Measurements from ENCODE around the gene FOCAD.
"Not testable (repeated sequence)": the region's sequence is repeated elsewhere in the genome, so short reads cannot be mapped to it uniquely, and the experiment has no call there.

Gene FOCAD

DNA sequence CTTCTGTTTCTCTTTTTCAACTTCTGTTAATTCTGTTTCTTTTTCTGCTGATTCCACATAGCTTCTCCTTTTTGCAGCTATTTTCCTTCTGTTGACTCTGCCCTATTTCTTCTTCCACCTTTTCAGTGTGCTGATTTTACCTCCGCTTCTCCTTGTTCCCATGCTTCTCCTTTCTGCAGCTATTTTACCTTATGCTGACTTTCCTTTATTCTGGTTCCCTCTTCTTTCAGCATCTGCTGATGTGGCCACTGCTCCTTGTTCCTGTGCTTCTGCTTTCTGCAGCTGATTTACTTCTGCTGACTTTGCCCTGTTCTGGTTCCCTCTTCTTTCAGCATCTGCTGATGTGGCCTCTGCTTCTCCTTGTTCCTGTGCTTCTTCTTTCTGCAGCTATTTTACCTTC, 288.6 kb downstream of the FOCAD start:
- TF ChIP-seq, protein P1, sequence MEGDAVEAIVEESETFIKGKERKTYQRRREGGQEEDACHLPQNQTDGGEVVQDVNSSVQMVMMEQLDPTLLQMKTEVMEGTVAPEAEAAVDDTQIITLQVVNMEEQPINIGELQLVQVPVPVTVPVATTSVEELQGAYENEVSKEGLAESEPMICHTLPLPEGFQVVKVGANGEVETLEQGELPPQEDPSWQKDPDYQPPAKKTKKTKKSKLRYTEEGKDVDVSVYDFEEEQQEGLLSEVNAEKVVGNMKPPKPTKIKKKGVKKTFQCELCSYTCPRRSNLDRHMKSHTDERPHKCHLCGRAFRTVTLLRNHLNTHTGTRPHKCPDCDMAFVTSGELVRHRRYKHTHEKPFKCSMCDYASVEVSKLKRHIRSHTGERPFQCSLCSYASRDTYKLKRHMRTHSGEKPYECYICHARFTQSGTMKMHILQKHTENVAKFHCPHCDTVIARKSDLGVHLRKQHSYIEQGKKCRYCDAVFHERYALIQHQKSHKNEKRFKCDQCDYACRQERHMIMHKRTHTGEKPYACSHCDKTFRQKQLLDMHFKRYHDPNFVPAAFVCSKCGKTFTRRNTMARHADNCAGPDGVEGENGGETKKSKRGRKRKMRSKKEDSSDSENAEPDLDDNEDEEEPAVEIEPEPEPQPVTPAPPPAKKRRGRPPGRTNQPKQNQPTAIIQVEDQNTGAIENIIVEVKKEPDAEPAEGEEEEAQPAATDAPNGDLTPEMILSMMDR (IDR thresholded peaks at IDR 0.05; ENCODE audit: control insufficient read depth, insufficient read depth, low read depth, low read length, missing control alignments): no peak
- no peak overlapping the region for H3K4me3 ChIP-seq (ENCODE audit: control insufficient read depth, low read depth, low read length)
- no peak for DNase-seq (ENCODE audit: low read depth)

DNA sequence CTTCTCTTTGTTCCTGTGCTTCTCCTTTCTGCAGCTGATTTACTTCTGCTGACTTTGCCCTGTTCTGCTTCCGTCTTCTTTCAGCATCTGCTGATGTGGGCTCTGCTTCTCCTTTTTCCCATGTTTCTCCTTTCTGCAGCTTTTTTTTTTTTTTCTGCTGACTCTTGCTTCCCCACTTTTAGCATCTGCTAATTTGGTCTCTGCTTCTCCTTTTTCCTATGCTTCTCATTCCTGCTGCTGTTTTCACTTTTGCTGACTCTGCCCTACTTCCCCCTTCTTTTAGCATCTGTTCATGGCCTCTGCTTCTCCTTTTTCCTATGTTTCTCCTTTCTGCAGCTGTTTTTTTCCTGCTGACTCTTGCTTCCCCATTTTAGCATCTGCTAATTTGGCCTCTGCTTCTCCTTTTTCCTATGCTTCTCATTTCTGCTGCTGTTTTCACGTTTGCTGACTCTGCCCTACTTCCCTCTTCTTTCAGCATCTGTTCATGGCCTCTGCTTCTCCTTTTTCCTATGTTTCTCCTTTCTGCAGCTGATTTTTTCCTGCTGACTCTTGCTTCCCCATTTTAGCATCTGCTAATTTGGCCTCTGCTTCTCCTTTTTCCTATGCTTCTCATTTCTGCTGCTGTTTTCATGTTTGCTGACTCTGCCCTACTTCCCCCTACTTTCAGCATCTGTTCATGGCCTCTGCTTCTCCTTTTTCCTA, 289.3 kb downstream of the FOCAD start:
- not testable (repeated sequence) for DNase-seq (ENCODE audit: low read depth); H3K4me3 ChIP-seq (ENCODE audit: control insufficient read depth, low read depth, low read length)

DNA sequence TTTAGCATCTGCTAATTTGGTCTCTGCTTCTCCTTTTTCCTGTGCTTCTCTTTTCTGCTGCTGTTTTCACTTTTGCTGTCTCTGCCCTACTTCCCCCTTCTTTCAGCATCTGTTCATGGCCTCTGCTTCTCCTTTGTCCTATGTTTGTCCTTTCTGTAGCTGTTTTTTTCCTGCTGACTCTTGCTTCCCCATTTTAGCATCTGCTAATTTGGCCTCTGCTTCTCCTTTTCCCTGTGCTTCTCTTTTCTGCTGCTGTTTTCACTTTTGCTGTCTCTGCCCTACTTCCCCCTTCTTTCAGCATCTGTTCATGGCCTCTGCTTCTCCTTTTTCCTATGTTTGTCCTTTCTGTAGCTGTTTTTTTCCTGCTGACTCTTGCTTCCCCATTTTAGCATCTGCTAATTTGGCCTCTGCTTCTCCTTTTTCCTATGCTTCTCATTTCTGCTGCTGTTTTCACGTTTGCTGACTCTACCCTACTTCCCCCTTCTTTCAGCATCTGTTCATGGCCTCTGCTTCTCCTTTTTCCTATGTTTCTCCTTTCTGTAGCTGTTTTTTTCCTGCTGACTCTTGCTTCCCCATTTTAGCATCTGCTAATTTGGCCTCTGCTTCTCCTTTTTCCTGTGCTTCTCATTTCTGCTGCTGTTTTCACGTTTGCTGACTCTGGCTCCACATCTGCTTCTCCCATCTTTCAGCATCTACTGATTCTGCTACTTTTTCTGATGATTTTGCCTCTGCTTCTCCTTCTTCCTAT, 290.3 kb downstream of the FOCAD start:
- H3K4me3 ChIP-seq (ENCODE audit: control insufficient read depth, low read depth, low read length); DNase-seq (ENCODE audit: low read depth): not testable (repeated sequence)

DNA sequence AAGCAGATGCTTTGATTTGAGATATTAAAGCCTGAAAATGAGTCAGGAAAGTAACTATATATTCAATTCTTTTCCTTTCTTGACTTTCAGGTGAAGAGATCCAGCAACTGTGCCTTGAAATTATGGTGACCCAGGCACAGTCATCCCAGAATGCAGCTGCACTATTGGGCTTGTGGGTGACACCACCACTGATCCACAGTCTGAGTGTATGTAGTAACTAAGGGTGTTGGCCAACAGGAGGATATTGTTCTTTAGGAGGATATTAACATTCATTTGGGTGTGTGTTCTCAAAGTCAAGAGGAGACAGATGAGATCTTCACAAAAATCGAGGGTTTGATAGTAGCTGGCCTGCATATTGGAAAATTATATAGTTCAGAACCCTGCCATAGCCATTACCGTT, 294.2 kb downstream of the FOCAD start:
- DNase-seq (ENCODE audit: low read depth): no peak
- H3K4me3 ChIP-seq (ENCODE audit: control insufficient read depth, low read depth, low read length): no peak overlapping the region
- TF ChIP-seq, protein P1 (IDR thresholded peaks at IDR 0.05; ENCODE audit: control insufficient read depth, insufficient read depth, low read depth, low read length, missing control alignments): no peak

DNA sequence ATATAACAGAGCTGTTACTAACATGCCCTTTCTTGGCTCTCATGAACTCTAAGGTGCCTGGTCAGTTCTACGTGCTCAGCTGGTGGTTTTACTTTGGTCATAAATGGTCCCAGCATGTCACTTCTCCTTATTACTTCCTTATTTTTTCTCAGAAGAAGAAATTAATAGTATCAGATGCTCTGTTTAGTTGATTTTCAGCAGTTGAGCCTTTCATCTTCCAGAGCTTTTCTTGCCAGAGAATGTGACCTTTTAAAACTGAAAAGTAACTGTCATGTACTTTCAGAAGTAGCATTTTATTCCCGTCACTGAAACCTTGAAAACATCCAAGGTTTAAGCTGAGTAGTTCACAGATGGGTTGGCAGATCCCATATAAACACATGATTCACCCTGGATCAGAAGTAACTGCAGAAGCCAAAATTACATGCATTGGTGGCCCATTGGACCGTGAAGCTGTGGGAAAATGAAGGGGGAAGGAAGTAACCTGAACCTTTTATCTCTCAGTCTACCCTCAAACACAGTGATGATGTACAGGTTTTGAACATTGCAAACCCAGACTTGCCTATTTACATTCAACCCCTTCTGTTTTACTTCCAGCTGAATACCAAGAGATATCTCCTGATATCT, 296.9 kb downstream of the FOCAD start:
- H3K4me3 ChIP-seq (ENCODE audit: control insufficient read depth, low read depth, low read length): no peak overlapping the region
- TF ChIP-seq, protein P1 (IDR thresholded peaks at IDR 0.05; ENCODE audit: control insufficient read depth, insufficient read depth, low read depth, low read length, missing control alignments): no peak
- peak; percentile 47 for DNase-seq (ENCODE audit: low read depth)

DNA sequence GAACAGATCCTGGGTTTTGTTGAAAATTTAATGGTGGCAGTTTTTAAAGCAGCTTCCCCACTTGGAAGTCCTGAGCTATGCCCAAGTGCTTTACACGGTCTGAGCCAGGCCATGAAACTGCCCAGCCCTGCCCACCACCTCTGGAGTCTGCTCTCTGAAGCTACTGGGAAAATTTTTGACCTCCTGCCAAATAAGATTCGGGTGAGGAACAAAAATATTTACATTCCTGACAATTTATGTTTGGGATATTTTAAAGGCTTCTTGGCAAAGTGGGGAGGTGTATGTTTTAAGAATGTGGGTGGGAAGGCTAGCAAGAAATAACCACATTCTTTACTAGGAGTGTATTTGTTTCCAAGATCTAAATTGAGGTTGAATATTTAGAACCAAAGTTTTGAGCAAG, 297.4 kb downstream of the FOCAD start:
- DNase-seq (ENCODE audit: low read depth): peak; percentile 63
- no peak overlapping the region for H3K4me3 ChIP-seq (ENCODE audit: control insufficient read depth, low read depth, low read length)
- TF ChIP-seq, protein P1 (IDR thresholded peaks at IDR 0.05; ENCODE audit: control insufficient read depth, insufficient read depth, low read depth, low read length, missing control alignments): no peak

DNA sequence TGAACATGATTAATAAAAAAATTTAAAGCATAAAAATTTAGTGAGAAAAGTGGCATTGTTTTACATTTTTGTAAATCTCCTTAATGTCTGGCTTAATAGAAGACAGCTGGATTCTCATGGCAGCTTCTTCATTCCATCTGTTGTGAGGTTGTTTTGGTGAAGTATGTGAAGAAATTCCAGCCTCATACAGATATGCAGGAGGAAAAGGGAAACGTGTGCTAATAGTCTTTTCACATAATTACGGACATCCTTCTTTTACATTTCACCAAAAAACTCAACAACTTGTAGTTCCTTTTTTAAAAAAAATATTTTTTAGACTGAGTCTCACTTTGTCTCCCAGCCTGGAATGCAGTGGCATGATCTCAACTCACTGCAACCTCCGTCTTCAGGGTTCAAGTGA, 300.4 kb downstream of the FOCAD start:
- TF ChIP-seq, protein P1 (IDR thresholded peaks at IDR 0.05; ENCODE audit: control insufficient read depth, insufficient read depth, low read depth, low read length, missing control alignments): no peak
- peak; percentile 4 for DNase-seq (ENCODE audit: low read depth)
- no peak overlapping the region for H3K4me3 ChIP-seq (ENCODE audit: control insufficient read depth, low read depth, low read length)

Data from AG09309 (cell line).